Stomach (tissue), 4 donors: ENCODE measurements around the gene ZNF892.

Experiments used
- CTCF ChIP-seq, 7 experiments: fragments of 450-650 bp in 4 of 7; fragments of 200-600 bp in 3 of 7; sonication (generic) in 3 of 7; IDR thresholded peaks; one replicate each; pipeline ENCODE4 v1.5.1; 2016 to 2019; ENCODE audit warnings: antibody characterized with exemption in 7 of 7, control low read depth in 2 of 7, mild to moderate bottlenecking in 1 of 7
- EP300 ChIP-seq: sonication (generic); formaldehyde crosslinking; IDR thresholded peaks from one replicate; pipeline ENCODE4 v1.6.1; 2017; ENCODE audit warnings: antibody characterized with exemption
- POLR2A ChIP-seq, 4 donors: fragments of 450-650 bp; IDR thresholded peaks; one replicate each; pipeline ENCODE4 v1.6.1; 2016; ENCODE audit warnings: antibody characterized with exemption in 4 of 4, control low read depth in 2 of 4, mild to moderate bottlenecking in 1 of 4, moderate library complexity in 1 of 4
- POLR2AphosphoS5 ChIP-seq, 3 donors: sonication (generic); formaldehyde crosslinking; IDR thresholded peaks; one replicate each; pipeline ENCODE4 v1.6.1; 2016; ENCODE audit warnings: antibody characterized with exemption in 3 of 3

DNA sequence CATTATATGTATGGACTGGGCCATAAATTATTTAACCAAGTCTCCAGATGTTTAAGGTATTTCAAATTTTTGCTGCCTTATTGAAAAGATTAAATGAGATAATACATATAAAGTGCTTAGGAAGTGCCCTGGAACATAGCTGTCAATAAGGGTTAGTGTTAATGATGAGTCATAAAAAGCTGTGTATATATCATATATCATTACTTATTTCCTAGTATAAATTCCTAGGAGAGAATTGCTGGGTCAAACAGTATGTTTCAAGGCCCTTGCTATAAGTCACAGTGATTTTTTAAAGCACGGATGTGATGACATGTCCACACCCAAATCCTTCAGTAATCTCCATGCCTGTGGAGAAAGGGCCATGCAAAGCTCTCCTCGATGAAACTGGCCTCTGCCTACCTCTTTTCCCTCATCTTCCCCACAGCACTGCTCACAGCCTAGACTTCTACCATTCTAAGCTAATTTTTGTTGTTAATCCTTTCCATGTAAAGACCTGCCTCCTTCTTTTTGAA, 33.2 kb upstream of the ZNF892 start:
- TF ChIP-seq CTCF (IDR thresholded peaks at IDR 0.05) (no peak), POLR2AphosphoS5 (IDR thresholded peaks at IDR 0.05) (no peak), POLR2A (IDR thresholded peaks at IDR 0.05) (no peak), EP300 (no peak)
